Right lobe of liver (tissue), 6 donors: ENCODE results near the gene UNC79. TPM values are rescaled to one million over a fixed set of nuclear protein-coding genes. Genes with fewer than 3 reads are reported as not detected.

Source experiments
- ATAC-seq, 4 donors: fragments of 200-7000 bp; cut with Tn5 transposase; one replicate each; pipeline ENCODE4 v1.9.1; 2020; ENCODE audit warnings: mild to moderate bottlenecking in 4 of 4, moderate library complexity in 4 of 4
- DNase-seq, 3 donors: peaks; one replicate each; pipeline ENCODE4 v3.0.0-alpha.2; 2020
- H3K27ac ChIP-seq, 3 donors: fragments of 200-600 bp; one replicate each; pipeline ENCODE4 v1.8.0; 2022
- H3K27me3 ChIP-seq, 2 donors: fragments of 200-600 bp; one replicate each; pipeline ENCODE4 v1.8.0; 2022
- H3K36me3 ChIP-seq, 4 donors: fragments of 200-600 bp; sonication (generic) in 1 of 4; one replicate each; pipeline versions ENCODE4 v1.5.1 to v1.8.0; 2017 to 2022; ENCODE audit warnings: control low read depth in 1 of 4
- H3K4me1 ChIP-seq, 4 donors: fragments of 200-600 bp; sonication (generic) in 1 of 4; one replicate each; pipeline versions ENCODE4 v1.5.1 to v1.8.0; 2017 to 2022; ENCODE audit warnings: control low read depth in 1 of 4
- H3K4me3 ChIP-seq, 3 donors: fragments of 200-600 bp; one replicate each; pipeline ENCODE4 v1.8.0; 2022
- H3K9me3 ChIP-seq, 4 donors: fragments of 200-600 bp; sonication (generic) in 1 of 4; one replicate each; pipeline versions ENCODE4 v1.5.1 to v1.8.0; 2017 to 2022; ENCODE audit warnings: control low read depth in 1 of 4
- CTCF ChIP-seq, 4 donors: fragments of 200-600 bp in 3 of 4; fragments of 450-650 bp in 1 of 4; IDR thresholded peaks; one replicate each; pipeline versions ENCODE4 v1.5.1 to v1.8.0; 2016 to 2022; ENCODE audit warnings: antibody characterized with exemption in 4 of 4, mild to moderate bottlenecking in 2 of 4
- POLR2A ChIP-seq: fragments of 450-650 bp; IDR thresholded peaks from one replicate; pipeline ENCODE4 v1.6.1; 2017; ENCODE audit warnings: antibody characterized with exemption, mild to moderate bottlenecking
- WGBS: methylation state at CpG from one replicate; pipeline ENCODE4 v1.1.6; 2018; ENCODE audit warnings: low coverage, low lambda C conversion rate; ENCODE audit not compliant: insufficient coverage; ENCODE audit errors: missing lambda C conversion rate; 5-methylcytosine and 5-hydroxymethylcytosine counted together
- intact Hi-C, 2 donors: fragments of 100-400 bp; cut with DNase I; formaldehyde crosslinking; loops; one replicate each; pipeline versions ENCODE4 v1.11.2 to v1.14.1; 2022
- total RNA-seq, 6 experiments: library from RNA; depleted of rRNA in 2 of 6; stranded (reverse); fragments of >200 nt in 2 of 6; fragmentation: NEBNext Ultra II Directional in 3 of 6; extraction: Animal tissue kit (Norgen Biotek cat#: 25700) in 3 of 6; gene quantifications; one replicate each; pipeline versions ENCODE4 v1.1.0 to v1.2.4, GENCODE V29; 2016 to 2023
- donor health status: DM: no; HTN: yes; CAD: no.
- donor health status: DM: no; HTN: no; CAD: no.
- donor health status: DM: no; HTN: no; CAD: no.
- donor health status: DM: no; HTN: yes; CAD: no.
- donor health status: DM: no; HTN: yes; CAD: no.

UNC79 gene
- total RNA-seq, 6 experiments from 2014 or later, result 0.04 to 0.10 (median 0.07) TPM; not detected in 2

DNA sequence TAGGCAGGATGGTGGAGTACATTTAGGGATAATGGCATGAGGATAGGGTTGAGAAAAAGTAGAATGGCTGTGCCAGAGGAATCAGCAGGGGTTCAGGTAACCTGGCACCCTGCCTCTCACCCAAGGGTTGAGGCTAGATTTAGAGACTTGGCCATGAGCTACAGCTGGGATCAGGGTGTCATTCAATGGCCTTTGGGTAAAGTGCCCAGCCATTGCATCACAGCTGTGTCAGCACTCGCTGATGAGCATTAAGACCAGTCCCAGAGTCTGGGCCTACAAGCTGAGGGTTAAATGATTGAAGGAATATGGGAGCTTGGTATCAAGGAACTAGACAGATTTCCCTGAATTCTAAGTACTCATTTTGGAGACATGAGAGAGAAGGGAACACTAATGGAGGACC is 243.6 kb downstream of the UNC79 start:
- Histone ChIP-seq H3K9me3 (no peaks in the 10 kb centered on the region), H3K27me3 (no peaks in the 10 kb centered on the region), H3K36me3 (no peaks in the 10 kb centered on the region), H3K27ac (no peak overlapping the region), H3K4me3 (no peak overlapping the region), H3K4me1 (no peaks in the 10 kb centered on the region)
- no peak for ATAC-seq
- no peak for TF ChIP-seq POLR2A
- TF ChIP-seq CTCF (IDR thresholded peaks at IDR 0.05), result no peak
- intact Hi-C loops, result no loop called here
- no peak for DNase-seq
- no CpG with 5 or more reads among the region's 1 CpG for WGBS

DNA sequence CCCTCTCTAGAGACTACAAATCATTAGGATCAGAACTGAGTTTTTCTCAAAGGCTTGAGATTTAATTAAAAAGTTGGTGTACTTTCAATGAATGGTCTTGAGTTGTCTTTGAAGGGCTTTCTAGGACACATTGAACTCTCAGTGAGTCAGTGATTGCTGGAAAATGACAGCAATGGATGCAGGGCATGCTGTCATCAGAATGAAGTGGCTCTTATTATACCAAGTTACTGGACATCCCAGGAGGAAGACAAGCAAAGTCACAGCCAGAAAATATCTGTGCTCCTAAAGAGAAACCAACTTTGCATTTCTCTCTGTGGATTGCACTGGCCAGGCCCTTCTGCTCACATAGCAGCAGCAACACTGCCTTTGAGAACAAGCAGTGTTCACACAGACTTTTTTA is 244.9 kb downstream of the UNC79 start:
- DNase-seq (no peak), ATAC-seq (no peak)
- no peak overlapping the region for H3K27ac ChIP-seq
- H3K4me3 ChIP-seq, result no peak overlapping the region
- H3K36me3 ChIP-seq, result no peaks in the 10 kb centered on the region
- H3K4me1 ChIP-seq, result no peaks in the 10 kb centered on the region
- H3K9me3 ChIP-seq, result no peaks in the 10 kb centered on the region
- intact Hi-C loops, result no loop called here
- no peaks in the 10 kb centered on the region for H3K27me3 ChIP-seq
- TF ChIP-seq POLR2A, result no peak
- TF ChIP-seq CTCF (IDR thresholded peaks at IDR 0.05), result no peak

- intact Hi-C loops, result no loop called here
- Histone ChIP-seq H3K9me3 (no peaks in the 10 kb centered on the region), H3K4me1 (no peaks in the 10 kb centered on the region), H3K27ac (no peak overlapping the region), H3K27me3 (no peaks in the 10 kb centered on the region), H3K36me3 (no peaks in the 10 kb centered on the region), H3K4me3 (no peak overlapping the region)
- ATAC-seq, result no peak
- no peak for DNase-seq
- TF ChIP-seq POLR2A, result no peak
- no peak for TF ChIP-seq CTCF (IDR thresholded peaks at IDR 0.05)
- WGBS, result 80% methylated on average over 1 of the region's 2 CpGs
Measured at GRCh38 chr14:93676416-93676958, 245.7 kb downstream of the UNC79 start.

- no peak for ATAC-seq
- Histone ChIP-seq H3K4me3 (no peak overlapping the region), H3K9me3 (no peaks in the 10 kb centered on the region), H3K27ac (no peak overlapping the region), H3K27me3 (no peaks in the 10 kb centered on the region), H3K4me1 (no peaks in the 10 kb centered on the region), H3K36me3 (no peaks in the 10 kb centered on the region)
- intact Hi-C loops, result no loop called here
- no peak for TF ChIP-seq POLR2A
- no peak for TF ChIP-seq CTCF (IDR thresholded peaks at IDR 0.05)
- DNase-seq, result no peak
- 62% methylated on average over 2 of the region's 2 CpGs for WGBS
Measured at GRCh38 chr14:93682459-93682858, 251.7 kb downstream of the UNC79 start.

DNA sequence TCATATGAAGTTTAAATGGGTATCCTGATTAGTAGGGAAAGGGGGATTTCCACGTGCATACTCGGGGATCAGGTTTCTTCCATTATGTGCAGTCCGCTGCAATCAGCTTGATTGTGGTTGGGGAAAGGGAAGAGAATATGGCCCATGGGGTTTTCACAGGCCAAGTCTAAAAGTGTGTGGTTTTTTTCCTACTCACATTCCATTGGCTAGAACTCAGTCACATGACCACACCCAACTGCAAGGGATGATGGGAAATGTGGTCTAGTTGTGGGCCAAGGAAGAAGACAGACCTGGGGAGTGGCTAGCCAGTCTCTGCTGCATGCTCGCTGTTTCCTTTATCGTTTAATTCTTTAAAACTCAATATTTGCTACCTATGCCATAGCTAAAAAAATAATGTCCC is 252.5 kb downstream of the UNC79 start:
- no peaks in the 10 kb centered on the region for H3K4me1 ChIP-seq
- no peak overlapping the region for H3K27ac ChIP-seq
- ATAC-seq (no peak), DNase-seq (no peak)
- no peaks in the 10 kb centered on the region for H3K36me3 ChIP-seq
- TF ChIP-seq POLR2A (no peak), CTCF (IDR thresholded peaks at IDR 0.05) (no peak)
- H3K9me3 ChIP-seq, result no peaks in the 10 kb centered on the region
- 63% methylated on average over 5 of the region's 5 CpGs for WGBS
- H3K4me3 ChIP-seq, result no peak overlapping the region
- intact Hi-C loops, result no loop called here
- H3K27me3 ChIP-seq, result no peaks in the 10 kb centered on the region
